H9 (cell line): Measurements from ENCODE around the gene CCDC150. TPM values are rescaled to one million over a fixed set of nuclear protein-coding genes. Genes with fewer than 3 reads are reported as not detected.

ENCODE experiments used
- DNase-seq: peaks from one replicate; pipeline ENCODE4 v3.0.0-alpha.2; 2017
- H2AFZ ChIP-seq: one replicate; pipeline ENCODE4 v1.6.1; 2013; ENCODE audit warnings: mild to moderate bottlenecking, low read length, control low read depth, moderate library complexity
- H2AK5ac ChIP-seq: 2 replicates; pipeline ENCODE4 v1.6.1; 2013; ENCODE audit warnings: low read length, control low read depth, mixed read lengths; ENCODE audit not compliant: insufficient read length
- H2BK120ac ChIP-seq: one replicate; pipeline ENCODE4 v1.6.1; 2013; ENCODE audit warnings: low read depth, mild to moderate bottlenecking, low read length, control low read depth, inconsistent platforms; ENCODE audit not compliant: poor library complexity, severe bottlenecking
- H2BK12ac ChIP-seq: 2 replicates; pipeline ENCODE4 v1.6.1; 2013; ENCODE audit warnings: low read length, control low read depth, mixed read lengths, low read depth; ENCODE audit not compliant: insufficient read length
- H2BK15ac ChIP-seq: 2 replicates; pipeline ENCODE4 v1.6.1; 2013; ENCODE audit warnings: low read depth, low read length, control low read depth
- H2BK20ac ChIP-seq: one replicate; pipeline ENCODE4 v1.6.1; 2013; ENCODE audit warnings: low read depth, mild to moderate bottlenecking, low read length, control low read depth, inconsistent platforms; ENCODE audit not compliant: poor library complexity, severe bottlenecking
- H2BK5ac ChIP-seq: 2 replicates; pipeline ENCODE4 v1.6.1; 2013; ENCODE audit warnings: low read length, control low read depth, mixed read lengths; ENCODE audit not compliant: insufficient read length
- H3K14ac ChIP-seq: 2 replicates; pipeline ENCODE4 v1.6.1; 2013; ENCODE audit warnings: low read length, control low read depth; ENCODE audit not compliant: insufficient read depth
- H3K18ac ChIP-seq: 2 replicates; pipeline ENCODE4 v1.6.1; 2013; ENCODE audit warnings: low read depth, mild to moderate bottlenecking, mixed read lengths, low read length, control low read depth; ENCODE audit not compliant: insufficient read length
- H3K23ac ChIP-seq: 2 replicates; pipeline ENCODE4 v1.6.1; 2013; ENCODE audit warnings: low read length, control low read depth, mixed read lengths, low read depth; ENCODE audit not compliant: insufficient read length
- H3K23me2 ChIP-seq: 2 replicates; pipeline ENCODE4 v1.6.1; 2013; ENCODE audit warnings: low read depth, mild to moderate bottlenecking, mixed read lengths, low read length, control low read depth; ENCODE audit not compliant: insufficient read length, poor library complexity, severe bottlenecking
- H3K27ac ChIP-seq: 2 replicates; pipeline ENCODE4 v1.5.1; 2013; ENCODE audit warnings: low read length, control low read depth, mixed read lengths, low read depth; ENCODE audit not compliant: insufficient read length
- H3K27me3 ChIP-seq: 2 replicates; pipeline ENCODE4 v1.6.1; 2013; ENCODE audit warnings: low read length, control low read depth, inconsistent platforms; ENCODE audit not compliant: insufficient read depth
- H3K4ac ChIP-seq: 2 replicates; pipeline ENCODE4 v1.6.1; 2013; ENCODE audit warnings: low read depth, mild to moderate bottlenecking, control low read depth, inconsistent platforms, low read length, moderate library complexity
- H3K4me1 ChIP-seq: 2 replicates; pipeline ENCODE4 v1.6.1; 2013; ENCODE audit warnings: low read length, control low read depth, inconsistent platforms; ENCODE audit not compliant: insufficient read depth
- H3K4me2 ChIP-seq: 2 replicates; pipeline ENCODE4 v1.6.1; 2013; ENCODE audit warnings: low read length, control low read depth, mixed read lengths; ENCODE audit not compliant: insufficient read length, insufficient read depth
- H3K56ac ChIP-seq: 2 replicates; pipeline ENCODE4 v1.6.1; 2013; ENCODE audit warnings: low read depth, mild to moderate bottlenecking, mixed read lengths, low read length, control low read depth; ENCODE audit not compliant: insufficient read length
- H3K79me1 ChIP-seq: 2 replicates; pipeline ENCODE4 v1.6.1; 2013; ENCODE audit warnings: low read depth, mild to moderate bottlenecking, moderate library complexity, low read length, control low read depth, inconsistent platforms; ENCODE audit not compliant: insufficient read depth, poor library complexity, severe bottlenecking
- H3K79me2 ChIP-seq: 2 replicates; pipeline ENCODE4 v1.6.1; 2013; ENCODE audit warnings: low read length, control low read depth, inconsistent platforms; ENCODE audit not compliant: insufficient read depth
- H3K9ac ChIP-seq: 2 replicates; pipeline ENCODE4 v1.6.1; 2013; ENCODE audit warnings: low read length, control low read depth, mixed read lengths; ENCODE audit not compliant: insufficient read length; ENCODE audit errors: extremely low read depth
- H3K9me3 ChIP-seq: one replicate; pipeline ENCODE4 v1.6.1; 2013; ENCODE audit warnings: low read depth, low read length, inconsistent platforms; ENCODE audit not compliant: control insufficient read depth
- H3T11ph ChIP-seq: one replicate; pipeline ENCODE4 v1.6.1; 2013; ENCODE audit warnings: mild to moderate bottlenecking, low read length, control low read depth, inconsistent platforms
- H4K20me1 ChIP-seq: one replicate; pipeline ENCODE4 v1.6.1; 2013; ENCODE audit not compliant: control insufficient read depth, insufficient read length, insufficient read depth
- H4K5ac ChIP-seq: 2 replicates; pipeline ENCODE4 v1.6.1; 2013; ENCODE audit warnings: low read depth, mild to moderate bottlenecking, mixed read lengths, low read length, control low read depth; ENCODE audit not compliant: insufficient read length
- H4K8ac ChIP-seq: replicated peaks from 2 replicates; pipeline ENCODE4 v1.6.1; 2013; ENCODE audit warnings: low read length, control low read depth, mixed read lengths, low read depth; ENCODE audit not compliant: insufficient read length
- H4K91ac ChIP-seq: 2 replicates; pipeline ENCODE4 v1.6.1; 2013; ENCODE audit warnings: low read depth, mild to moderate bottlenecking, moderate library complexity, mixed read lengths, low read length, control low read depth; ENCODE audit not compliant: insufficient read length
- H3K27ac Mint-ChIP-seq, 3 experiments: 2 replicates in 2 of 3; 3 replicates in 1 of 3; pipeline ENCODE4 v1.8.0; 2020 to 2021; ENCODE audit warnings: mixed read lengths in 3 of 3, mild to moderate bottlenecking in 1 of 3, moderate library complexity in 1 of 3
- H3K27me3 Mint-ChIP-seq: 2 replicates; pipeline ENCODE4 v1.8.0; 2021; ENCODE audit warnings: low read depth, mild to moderate bottlenecking, moderate library complexity, mixed read lengths
- H3K36me3 Mint-ChIP-seq, 3 experiments: 2 replicates in 2 of 3; 3 replicates in 1 of 3; pipeline ENCODE4 v1.8.0; 2020 to 2021; ENCODE audit warnings: low read depth in 3 of 3, mixed read lengths in 3 of 3; ENCODE audit not compliant: insufficient read depth in 1 of 3
- H3K4me1 Mint-ChIP-seq, 2 experiments: 2 replicates each; pipeline ENCODE4 v1.8.0; 2020; ENCODE audit warnings: mixed read lengths in 2 of 2
- H3K4me3 Mint-ChIP-seq, 2 experiments: 2 replicates in 1 of 2; 3 replicates in 1 of 2; pipeline ENCODE4 v1.8.0; 2020 to 2021; ENCODE audit warnings: mild to moderate bottlenecking in 2 of 2, mixed read lengths in 2 of 2, moderate library complexity in 1 of 2
- H3K9me3 Mint-ChIP-seq, 2 experiments: 2 replicates in 1 of 2; 3 replicates in 1 of 2; pipeline ENCODE4 v1.8.0; 2020; ENCODE audit warnings: mild to moderate bottlenecking in 2 of 2, mixed read lengths in 2 of 2, moderate library complexity in 1 of 2
- WGBS: extraction: QIAGEN DNeasy Blood & Tissue Kit; methylation state at CpG from one replicate; pipeline ENCODE4 v1.1.7; 2013; ENCODE audit warnings: missing lambda C conversion rate, low lambda C conversion rate, mixed read lengths; ENCODE audit not compliant: insufficient read length; ENCODE audit errors: extremely low coverage; 5-methylcytosine and 5-hydroxymethylcytosine counted together
- total RNA-seq: library from RNA; stranded (reverse); gene quantifications from 2 replicates; pipeline ENCODE4 v1.2.1, GENCODE V29; 2021
- TF ChIP-seq, protein P1 (sequence below): fragments of 200-600 bp; sonication (generic); conservative IDR thresholded peaks from 3 replicates; pipeline ENCODE4 v1.8.0; 2021; ENCODE audit warnings: antibody characterized with exemption, mild to moderate bottlenecking

The CCDC150 gene
- total RNA-seq, 1 experiment from 2014 or later, result 26.2 TPM

DNA sequence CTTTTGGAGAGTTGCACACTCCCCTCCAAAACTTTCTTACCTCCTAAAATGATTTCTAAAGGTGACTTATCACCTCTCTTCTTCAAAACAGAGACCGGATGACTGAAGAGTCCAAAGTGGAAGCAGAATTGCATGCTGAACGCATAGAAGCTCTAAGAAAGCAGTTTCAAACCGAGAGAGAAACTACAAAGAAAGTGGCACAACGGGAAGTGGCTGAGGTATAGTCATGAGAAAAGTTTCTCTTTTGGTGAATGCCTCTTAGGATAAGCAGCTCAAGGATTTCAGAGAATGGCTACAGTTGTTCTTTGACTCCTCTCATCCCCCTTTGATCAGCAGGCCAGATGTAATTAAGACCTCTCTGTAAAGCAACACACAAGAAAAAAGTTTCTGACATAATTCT lies 86.4 kb downstream of the CCDC150 start:
- no peak overlapping the region for H3K18ac ChIP-seq
- no peaks in the 10 kb centered on the region for H4K20me1 ChIP-seq
- H3K9ac ChIP-seq, result no peak overlapping the region
- no peak overlapping the region for H3K4me3 Mint-ChIP-seq
- no peak overlapping the region for H3K4me2 ChIP-seq
- H4K8ac ChIP-seq, result no peak overlapping the region
- H3K27ac Mint-ChIP-seq, result no peak overlapping the region
- no peak overlapping the region for H2BK15ac ChIP-seq
- no peak overlapping the region for H2BK12ac ChIP-seq
- no peak overlapping the region for H3K56ac ChIP-seq
- H4K91ac ChIP-seq, result no peak overlapping the region
- no peaks in the 10 kb centered on the region for H3K27me3 ChIP-seq
- no peaks in the 10 kb centered on the region for H3K9me3 Mint-ChIP-seq
- no peak overlapping the region for H2BK5ac ChIP-seq
- H3K27me3 Mint-ChIP-seq, result no peaks in the 10 kb centered on the region
- DNase-seq, result no peak
- H3K14ac ChIP-seq, result no peak overlapping the region
- no peak overlapping the region for H2BK20ac ChIP-seq
- H3K4me1 Mint-ChIP-seq, result no peaks in the 10 kb centered on the region
- no peak overlapping the region for H2AK5ac ChIP-seq
- no peak overlapping the region for H3K4ac ChIP-seq
- no CpG with 5 or more reads among the region's 4 CpGs for WGBS
- TF ChIP-seq, protein P1, sequence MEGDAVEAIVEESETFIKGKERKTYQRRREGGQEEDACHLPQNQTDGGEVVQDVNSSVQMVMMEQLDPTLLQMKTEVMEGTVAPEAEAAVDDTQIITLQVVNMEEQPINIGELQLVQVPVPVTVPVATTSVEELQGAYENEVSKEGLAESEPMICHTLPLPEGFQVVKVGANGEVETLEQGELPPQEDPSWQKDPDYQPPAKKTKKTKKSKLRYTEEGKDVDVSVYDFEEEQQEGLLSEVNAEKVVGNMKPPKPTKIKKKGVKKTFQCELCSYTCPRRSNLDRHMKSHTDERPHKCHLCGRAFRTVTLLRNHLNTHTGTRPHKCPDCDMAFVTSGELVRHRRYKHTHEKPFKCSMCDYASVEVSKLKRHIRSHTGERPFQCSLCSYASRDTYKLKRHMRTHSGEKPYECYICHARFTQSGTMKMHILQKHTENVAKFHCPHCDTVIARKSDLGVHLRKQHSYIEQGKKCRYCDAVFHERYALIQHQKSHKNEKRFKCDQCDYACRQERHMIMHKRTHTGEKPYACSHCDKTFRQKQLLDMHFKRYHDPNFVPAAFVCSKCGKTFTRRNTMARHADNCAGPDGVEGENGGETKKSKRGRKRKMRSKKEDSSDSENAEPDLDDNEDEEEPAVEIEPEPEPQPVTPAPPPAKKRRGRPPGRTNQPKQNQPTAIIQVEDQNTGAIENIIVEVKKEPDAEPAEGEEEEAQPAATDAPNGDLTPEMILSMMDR, result no peak
- no peak overlapping the region for H3K23ac ChIP-seq
- no peak overlapping the region for H2AFZ ChIP-seq
- H3K23me2 ChIP-seq, result no peaks in the 10 kb centered on the region
- H2BK120ac ChIP-seq, result no peak overlapping the region
- H3K79me1 ChIP-seq, result no peaks in the 10 kb centered on the region
- no peaks in the 10 kb centered on the region for H3K4me1 ChIP-seq
- H3K9me3 ChIP-seq, result no peaks in the 10 kb centered on the region
- H3K79me2 ChIP-seq, result no peaks in the 10 kb centered on the region
- no peak overlapping the region for H3T11ph ChIP-seq
- peaks cover 28 to 66% (median 60%) of the 10 kb centered on the region in 3 experiments for H3K36me3 Mint-ChIP-seq
- no peak overlapping the region for H4K5ac ChIP-seq
- H3K27ac ChIP-seq, result no peak overlapping the region
